ENCODE measurements around the gene MICOS13.

GRCh38 chr19:5631567-5632240 lies 48.6 kb downstream of the MICOS13 start:
- TF ChIP-seq POLR2A (IDR thresholded peaks at IDR 0.05) (no peak), POLR2AphosphoS5 (IDR thresholded peaks at IDR 0.05) (no peak)
- TF ChIP-seq, protein P1, sequence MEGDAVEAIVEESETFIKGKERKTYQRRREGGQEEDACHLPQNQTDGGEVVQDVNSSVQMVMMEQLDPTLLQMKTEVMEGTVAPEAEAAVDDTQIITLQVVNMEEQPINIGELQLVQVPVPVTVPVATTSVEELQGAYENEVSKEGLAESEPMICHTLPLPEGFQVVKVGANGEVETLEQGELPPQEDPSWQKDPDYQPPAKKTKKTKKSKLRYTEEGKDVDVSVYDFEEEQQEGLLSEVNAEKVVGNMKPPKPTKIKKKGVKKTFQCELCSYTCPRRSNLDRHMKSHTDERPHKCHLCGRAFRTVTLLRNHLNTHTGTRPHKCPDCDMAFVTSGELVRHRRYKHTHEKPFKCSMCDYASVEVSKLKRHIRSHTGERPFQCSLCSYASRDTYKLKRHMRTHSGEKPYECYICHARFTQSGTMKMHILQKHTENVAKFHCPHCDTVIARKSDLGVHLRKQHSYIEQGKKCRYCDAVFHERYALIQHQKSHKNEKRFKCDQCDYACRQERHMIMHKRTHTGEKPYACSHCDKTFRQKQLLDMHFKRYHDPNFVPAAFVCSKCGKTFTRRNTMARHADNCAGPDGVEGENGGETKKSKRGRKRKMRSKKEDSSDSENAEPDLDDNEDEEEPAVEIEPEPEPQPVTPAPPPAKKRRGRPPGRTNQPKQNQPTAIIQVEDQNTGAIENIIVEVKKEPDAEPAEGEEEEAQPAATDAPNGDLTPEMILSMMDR (IDR thresholded peaks at IDR 0.05 in 8 of 11, conservative IDR thresholded peaks at IDR 0.05 in 3 of 11) = no peak
